ENCODE data around the gene MKNK2. TPM values are rescaled to one million over a fixed set of nuclear protein-coding genes. Genes with fewer than 3 reads are reported as not detected.

MKNK2 gene
- polyA plus RNA-seq, 1 donor (not counting 4 experiments of a cell fraction or from before 2014, with no cell fraction given): 88.3 TPM

GRCh38 chr19:2063824-2064223 lies 12.8 kb upstream of the MKNK2 start:
- no peak overlapping the region for H3K9ac ChIP-seq (ENCODE audit: control insufficient read depth, extremely low read depth, insufficient read depth, low read length)
- no peak overlapping the region for H3K4me3 ChIP-seq (ENCODE audit: control insufficient read depth in 2 of 3, extremely low read depth in 1 of 3, insufficient read depth in 2 of 3, low read depth in 1 of 3, low read length in 3 of 3)
- DNase-seq (ENCODE audit: low read depth, low spot score) (no peak), FAIRE-seq (no peak)
- no peaks in the 10 kb centered on the region for H4K20me1 ChIP-seq (ENCODE audit: control insufficient read depth, extremely low read depth, insufficient read depth, low read length)
- H3K9me1 ChIP-seq (ENCODE audit: control insufficient read depth, extremely low read depth, insufficient read depth, low read length): no peaks in the 10 kb centered on the region
- no peaks in the 10 kb centered on the region for H3K79me2 ChIP-seq (ENCODE audit: control insufficient read depth, insufficient read depth, low read length)
- no peak overlapping the region for H3K4me2 ChIP-seq (ENCODE audit: control insufficient read depth, extremely low read depth, insufficient read depth, low read depth, low read length)
- H3K36me3 ChIP-seq (ENCODE audit: control insufficient read depth in 2 of 2, extremely low read depth in 1 of 2, insufficient read depth in 2 of 2, low read length in 2 of 2): no peaks in the 10 kb centered on the region
- dilution Hi-C loops (cut with MboI; ENCODE audit: extremely low pct_ligation_motif_present, low sequenced_read_pairs): no loop called here
- TF ChIP-seq CTCF (optimal IDR thresholded peaks at IDR 0.05 in 1 of 3, IDR thresholded peaks at IDR 0.05 in 1 of 3, conservative IDR thresholded peaks at IDR 0.05 in 1 of 3; ENCODE audit: extremely low read depth in 1 of 3, insufficient read depth in 2 of 3, low read length in 3 of 3) (no peak), EZH2 (IDR thresholded peaks at IDR 0.05; ENCODE audit: low read length) (no peak)
- no peak overlapping the region for H2AFZ ChIP-seq (ENCODE audit: control insufficient read depth, low read length)
- H3K9me3 ChIP-seq (ENCODE audit: control insufficient read depth, low read depth, low read length): no peaks in the 10 kb centered on the region
- H3K27me3 ChIP-seq (ENCODE audit: control insufficient read depth, extremely low read depth, insufficient read depth, low read length): no peaks in the 10 kb centered on the region
- no peak overlapping the region for H3K27ac ChIP-seq (ENCODE audit: control insufficient read depth, insufficient read depth, low read length)
- peaks cover 31% of the 10 kb centered on the region for H3K4me1 ChIP-seq (ENCODE audit: control insufficient read depth, extremely low read depth, insufficient read depth, low read length)

DNA sequence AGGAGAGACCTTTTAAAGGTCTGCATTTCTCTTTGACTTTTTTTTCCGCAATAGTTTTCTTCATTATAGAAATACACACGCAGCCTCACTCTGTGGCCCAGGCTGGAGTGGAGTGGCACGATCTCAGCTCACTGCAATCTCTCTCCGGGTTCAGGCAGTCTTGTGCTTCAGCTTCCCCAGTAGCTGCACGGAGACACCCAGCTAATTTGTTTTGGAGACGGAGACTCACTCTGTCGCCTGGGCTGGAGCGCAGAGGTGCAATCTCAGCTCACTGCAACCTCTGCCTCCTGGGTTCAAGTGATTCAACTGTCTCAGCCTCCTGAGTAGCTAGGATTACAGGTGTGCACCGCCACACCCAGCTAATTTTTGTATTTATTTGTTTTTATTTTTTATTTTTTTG lies 11.7 kb upstream of the MKNK2 start:
- FAIRE-seq (no peak), DNase-seq (ENCODE audit: low read depth, low spot score) (no peak)
- no peaks in the 10 kb centered on the region for H4K20me1 ChIP-seq (ENCODE audit: control insufficient read depth, extremely low read depth, insufficient read depth, low read length)
- H3K9me3 ChIP-seq (ENCODE audit: control insufficient read depth, low read depth, low read length): no peaks in the 10 kb centered on the region
- H3K9ac ChIP-seq (ENCODE audit: control insufficient read depth, extremely low read depth, insufficient read depth, low read length): no peak overlapping the region
- TF ChIP-seq CTCF (optimal IDR thresholded peaks at IDR 0.05 in 1 of 3, IDR thresholded peaks at IDR 0.05 in 1 of 3, conservative IDR thresholded peaks at IDR 0.05 in 1 of 3; ENCODE audit: extremely low read depth in 1 of 3, insufficient read depth in 2 of 3, low read length in 3 of 3) (no peak), EZH2 (IDR thresholded peaks at IDR 0.05; ENCODE audit: low read length) (no peak)
- dilution Hi-C loops (cut with MboI; ENCODE audit: extremely low pct_ligation_motif_present, low sequenced_read_pairs): no loop called here
- no peak overlapping the region for H2AFZ ChIP-seq (ENCODE audit: control insufficient read depth, low read length)
- no peak overlapping the region for H3K4me2 ChIP-seq (ENCODE audit: control insufficient read depth, extremely low read depth, insufficient read depth, low read depth, low read length)
- no peaks in the 10 kb centered on the region for H3K79me2 ChIP-seq (ENCODE audit: control insufficient read depth, insufficient read depth, low read length)
- H3K27ac ChIP-seq (ENCODE audit: control insufficient read depth, insufficient read depth, low read length): no peak overlapping the region
- no peaks in the 10 kb centered on the region for H3K27me3 ChIP-seq (ENCODE audit: control insufficient read depth, extremely low read depth, insufficient read depth, low read length)
- no peaks in the 10 kb centered on the region for H3K9me1 ChIP-seq (ENCODE audit: control insufficient read depth, extremely low read depth, insufficient read depth, low read length)
- peaks cover 39% of the 10 kb centered on the region for H3K4me1 ChIP-seq (ENCODE audit: control insufficient read depth, extremely low read depth, insufficient read depth, low read length)
- no peak overlapping the region for H3K4me3 ChIP-seq (ENCODE audit: control insufficient read depth in 2 of 3, extremely low read depth in 1 of 3, insufficient read depth in 2 of 3, low read depth in 1 of 3, low read length in 3 of 3)
- H3K36me3 ChIP-seq (ENCODE audit: control insufficient read depth in 2 of 2, extremely low read depth in 1 of 2, insufficient read depth in 2 of 2, low read length in 2 of 2): no peaks in the 10 kb centered on the region
